CD4-positive, alpha-beta T cell treated with Interleukin-21 for 1 hour (primary cell): ENCODE data around the gene MCM3.

Source experiments
- DNase-seq: peaks from one replicate; pipeline ENCODE4 v3.0.0-alpha.2; 2020

The MCM3 gene

DNA sequence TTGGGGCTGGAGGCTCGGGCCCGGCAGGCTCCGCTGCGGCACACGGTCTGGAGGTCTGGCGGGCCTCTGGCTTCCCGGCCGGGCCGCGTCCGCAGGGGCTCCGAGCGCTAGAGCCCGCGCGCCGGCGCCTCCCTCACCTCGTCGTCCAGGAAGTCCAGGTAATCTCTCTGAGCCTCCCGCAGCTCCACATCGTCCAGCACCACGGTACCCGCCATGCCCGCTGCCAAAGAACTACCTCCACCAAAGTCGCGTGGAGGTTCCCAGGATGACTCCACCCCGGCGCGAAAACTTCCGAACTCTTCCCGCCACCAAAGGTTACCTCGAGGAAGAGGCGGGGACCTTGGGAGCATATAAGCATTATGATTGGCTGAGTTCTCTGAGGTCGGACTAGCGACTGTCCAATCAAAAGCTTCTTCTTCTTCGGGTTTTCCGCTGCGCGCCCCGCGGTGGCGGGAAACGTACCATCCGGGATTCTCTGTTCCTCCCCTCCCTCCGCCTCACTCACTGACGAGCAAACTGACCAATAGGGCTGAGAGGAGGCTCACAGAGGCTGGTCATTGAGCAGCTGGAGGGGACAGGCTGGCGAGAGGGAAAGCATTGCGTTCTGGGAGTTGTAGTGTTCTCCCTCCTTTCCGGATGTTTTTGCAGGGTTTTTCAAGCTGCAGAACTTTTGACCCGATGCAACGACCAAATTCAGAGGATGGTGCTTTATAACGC, at the start of gene MCM3:
TSS of gene MCM3 (minus strand) at position 283 of the 717 bp plus-strand sequence. CDS start at position 215, 68 bp downstream.
- peak; percentile 99 for DNase-seq

DNA sequence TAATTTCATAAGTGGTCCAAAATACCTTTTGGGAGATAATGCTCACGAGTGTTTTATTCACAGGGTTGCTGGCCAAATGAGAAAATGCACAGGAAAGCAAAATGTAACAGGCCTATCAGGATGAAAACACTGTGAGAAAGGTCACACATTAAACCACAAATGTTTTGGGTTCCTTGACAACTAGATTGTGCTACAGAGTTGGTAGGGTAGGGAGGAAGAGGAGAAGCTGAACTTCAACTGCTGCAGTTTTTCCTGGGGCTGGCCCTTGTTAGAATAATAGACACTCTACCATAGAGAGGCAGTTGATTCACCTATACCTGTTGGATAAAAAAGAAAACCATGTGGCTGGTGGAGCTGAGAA, 49.3 kb upstream of the MCM3 start:
- DNase-seq, result peak; percentile 61

GRCh38 chr6:52331793-52332457, 47.4 kb upstream of the MCM3 start:
- no peak for DNase-seq

DNA sequence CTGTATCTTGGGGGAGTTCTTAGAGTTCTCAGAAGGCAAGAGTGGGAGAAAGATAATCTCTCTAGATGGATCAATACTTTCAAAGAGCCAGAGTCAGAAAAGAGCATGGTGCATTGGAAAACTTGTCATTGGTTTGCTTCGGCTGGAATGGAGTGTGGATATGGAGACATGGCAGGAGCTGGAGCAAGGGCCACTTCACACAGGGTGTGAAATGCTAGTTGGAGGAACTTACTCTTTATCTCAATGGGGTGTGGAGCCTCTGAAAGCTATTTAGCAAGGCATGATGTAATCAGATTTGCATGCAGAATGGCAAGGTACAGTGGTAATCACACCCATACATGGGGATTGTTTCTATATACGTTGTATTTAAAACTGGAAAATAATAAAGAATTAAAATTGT, 45.9 kb upstream of the MCM3 start:
- DNase-seq, result no peak

- DNase-seq, result no peak
These were observed 44.2 kb upstream of the MCM3 start for GRCh38 chr6:52328729-52329128.

GRCh38 chr6:52328303-52328662, 43.7 kb upstream of the MCM3 start:
- DNase-seq, result no peak

- DNase-seq, result no peak
These were observed 42.2 kb upstream of the MCM3 start for GRCh38 chr6:52326540-52327364.

- no peak for DNase-seq
These were observed 41.3 kb upstream of the MCM3 start for GRCh38 chr6:52325695-52326471.

- DNase-seq, result no peak
These were observed 39.6 kb upstream of the MCM3 start for GRCh38 chr6:52324189-52324588.

DNA sequence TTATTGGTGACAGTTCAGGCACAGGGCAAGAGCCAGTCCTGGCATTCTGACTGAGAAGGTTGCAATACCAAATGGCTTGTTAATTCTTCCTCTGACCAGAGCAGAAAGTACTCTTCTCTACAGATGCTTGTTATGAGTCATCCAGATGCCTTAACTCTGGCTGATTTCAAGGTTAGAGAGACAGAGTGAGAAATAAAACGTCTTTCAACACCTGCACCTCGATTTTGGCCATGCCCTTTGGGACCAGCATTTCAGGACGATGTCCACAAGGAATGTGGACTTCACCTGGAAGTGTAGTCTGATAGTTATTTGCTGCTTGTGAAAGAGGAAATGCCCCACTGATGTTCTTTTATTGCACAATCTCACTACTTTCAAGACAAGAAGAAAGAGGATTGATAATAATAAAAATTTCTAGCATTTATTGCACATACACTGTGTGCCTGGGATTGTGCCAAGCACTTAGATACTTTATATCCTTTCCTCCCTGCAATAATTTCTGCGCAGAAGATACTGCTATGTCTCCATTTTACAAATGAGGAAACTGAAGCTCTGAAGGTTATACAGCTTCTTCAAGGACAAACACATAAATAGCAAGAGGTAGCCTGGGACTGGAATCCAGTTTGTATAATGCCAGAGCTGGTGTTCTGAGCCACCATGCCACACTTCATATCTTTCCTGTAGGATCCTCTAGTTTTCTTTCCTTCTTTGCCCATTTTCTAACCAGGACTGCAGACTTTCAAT, 33.5 kb upstream of the MCM3 start:
- no peak for DNase-seq

GRCh38 chr6:52317211-52317610, 32.7 kb upstream of the MCM3 start:
- DNase-seq, result no peak

GRCh38 chr6:52314752-52315151, 30.2 kb upstream of the MCM3 start:
- no peak for DNase-seq

GRCh38 chr6:52312461-52312860, 27.9 kb upstream of the MCM3 start:
- no peak for DNase-seq

GRCh38 chr6:52310932-52311331, 26.4 kb upstream of the MCM3 start:
- DNase-seq, result no peak

- DNase-seq, result peak; percentile 46
These were observed 23.4 kb upstream of the MCM3 start for GRCh38 chr6:52307900-52308372.

DNA sequence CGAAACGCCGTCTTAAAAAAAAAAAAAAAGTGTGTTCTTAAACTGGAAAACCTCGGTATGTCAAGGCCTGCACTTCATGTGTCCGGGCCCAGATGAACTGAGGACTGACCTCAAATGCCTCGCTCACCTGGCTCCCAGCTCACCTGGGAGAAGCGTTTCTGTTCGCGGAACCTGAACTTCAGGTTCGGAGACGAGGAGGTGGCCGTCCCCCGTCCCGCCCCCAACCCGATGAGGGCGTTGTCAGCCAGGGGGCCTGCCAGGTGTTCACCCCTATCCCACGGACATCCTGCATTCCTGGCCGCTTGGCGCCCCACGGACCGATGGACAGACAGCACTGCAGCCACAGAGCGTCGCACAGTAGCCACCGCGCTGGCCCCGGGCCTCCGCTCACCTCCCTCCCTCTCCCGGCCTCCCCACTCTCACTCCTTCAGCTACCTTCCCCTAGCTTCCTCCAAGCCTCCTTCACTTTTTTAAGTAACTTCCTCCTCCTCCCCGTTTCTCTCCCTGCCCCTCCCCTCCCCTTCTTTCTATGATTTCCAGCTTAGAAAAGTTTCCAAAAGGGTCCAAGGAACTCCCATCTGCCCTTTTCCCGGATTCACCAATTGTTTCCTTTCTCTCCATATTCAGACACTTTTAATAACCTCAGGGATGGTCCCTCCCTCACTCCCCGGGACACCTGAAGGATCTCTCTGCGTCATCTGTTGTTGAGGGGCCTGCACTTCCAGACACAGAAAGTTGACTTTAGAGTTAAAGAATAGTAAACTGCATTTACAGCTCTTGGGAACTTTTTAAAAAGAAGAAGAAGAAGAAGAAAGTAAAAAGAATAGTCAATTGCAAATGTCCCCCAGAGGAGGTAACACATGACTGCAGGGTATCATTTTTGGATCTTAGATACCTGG, 22.7 kb upstream of the MCM3 start:
- no peak for DNase-seq

DNA sequence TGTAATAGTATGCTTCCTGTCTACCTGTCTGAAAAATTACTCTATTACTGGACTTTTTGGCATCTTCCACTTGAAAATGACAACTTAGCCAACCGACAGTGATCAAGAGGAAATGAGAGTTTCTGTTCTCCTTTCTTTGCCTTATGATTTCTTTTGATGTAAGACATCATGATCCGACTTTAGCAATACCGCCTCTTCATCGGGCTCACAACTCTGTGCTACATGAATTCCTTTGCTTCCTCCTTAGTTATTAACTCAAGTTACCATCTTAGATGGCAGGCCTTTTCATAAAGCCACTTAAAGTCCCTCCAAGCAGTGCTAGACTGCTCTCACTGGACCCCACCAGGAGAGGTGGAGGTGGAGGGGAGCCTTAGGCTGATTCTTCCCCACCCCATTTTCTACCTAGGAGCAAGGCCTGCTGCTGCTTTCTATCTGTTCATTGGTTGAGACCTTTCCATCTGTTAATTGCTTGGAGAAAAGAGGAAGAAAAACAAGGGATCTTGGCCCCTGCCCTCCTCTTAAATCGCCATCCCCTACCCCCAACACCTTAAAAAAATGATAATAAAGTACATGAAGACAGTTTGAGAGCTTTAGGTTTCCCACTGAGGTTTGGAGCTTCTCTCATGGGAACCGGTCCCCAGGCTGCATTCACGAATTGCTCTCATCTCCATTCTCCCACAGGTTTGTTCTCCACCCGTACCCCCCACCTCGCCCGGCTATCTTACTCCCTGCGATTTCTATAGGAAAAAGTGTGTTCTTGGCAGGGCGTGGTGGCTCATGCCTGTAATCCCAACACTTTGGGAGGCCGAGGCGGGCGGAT, 21.6 kb upstream of the MCM3 start:
- peak; percentile 40 for DNase-seq

DNA sequence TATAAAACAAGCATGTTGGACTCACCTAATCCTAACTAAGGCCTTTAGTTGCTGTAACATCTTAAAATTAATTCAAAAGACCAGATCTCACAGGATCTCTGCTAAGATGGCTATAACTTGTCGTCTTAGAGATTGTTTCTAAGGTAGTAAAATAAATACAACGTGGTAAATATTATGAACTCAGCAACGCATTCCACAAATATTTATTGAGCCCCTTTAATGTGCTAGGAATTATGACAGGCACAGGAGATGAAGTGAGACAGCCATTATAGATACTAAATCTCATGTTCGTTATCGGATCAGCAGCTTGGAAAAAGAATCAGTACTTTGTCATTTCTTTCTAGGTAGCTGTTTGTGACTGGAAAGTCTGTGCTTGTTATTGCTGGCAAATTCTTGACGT, 20.9 kb upstream of the MCM3 start:
- peak; percentile 34 for DNase-seq

GRCh38 chr6:52304983-52305390, 20.4 kb upstream of the MCM3 start:
- peak; percentile 27 for DNase-seq

- DNase-seq, result no peak
These were observed 18.6 kb upstream of the MCM3 start for GRCh38 chr6:52303178-52303577.
